ENCODE results near the gene SV2B.

Gene SV2B

GRCh38 chr15:91168457-91168856 lies 68.4 kb downstream of the SV2B start:
- TF ChIP-seq CTCF (IDR thresholded peaks at IDR 0.05; ENCODE audit: low read depth, low read length, missing control alignments): no peak
- DNase-seq (ENCODE audit: low read depth): no peak
- in situ Hi-C loops (cut with HindIII; ENCODE audit: low sequenced_read_pairs): no loop called here
- H3K4me3 ChIP-seq (ENCODE audit: low read depth, low read length): no peak overlapping the region

- H3K4me3 ChIP-seq (ENCODE audit: low read depth, low read length): no peak overlapping the region
- DNase-seq (ENCODE audit: low read depth): no peak
- in situ Hi-C loops (cut with HindIII; ENCODE audit: low sequenced_read_pairs): no loop called here
- TF ChIP-seq CTCF (IDR thresholded peaks at IDR 0.05; ENCODE audit: low read depth, low read length, missing control alignments): no peak
Observed at GRCh38 chr15:91171334-91171733, 71.3 kb downstream of the SV2B start.

- in situ Hi-C loops (cut with HindIII; ENCODE audit: low sequenced_read_pairs): no loop called here
- no peak overlapping the region for H3K4me3 ChIP-seq (ENCODE audit: low read depth, low read length)
- no peak for TF ChIP-seq CTCF (IDR thresholded peaks at IDR 0.05; ENCODE audit: low read depth, low read length, missing control alignments)
- no peak for DNase-seq (ENCODE audit: low read depth)
Observed at GRCh38 chr15:91182101-91182500, 82.0 kb downstream of the SV2B start.

GRCh38 chr15:91183596-91183995 lies 83.5 kb downstream of the SV2B start:
- TF ChIP-seq CTCF (IDR thresholded peaks at IDR 0.05; ENCODE audit: low read depth, low read length, missing control alignments): no peak
- in situ Hi-C loops (cut with HindIII; ENCODE audit: low sequenced_read_pairs): no loop called here
- DNase-seq (ENCODE audit: low read depth): no peak
- no peak overlapping the region for H3K4me3 ChIP-seq (ENCODE audit: low read depth, low read length)

- TF ChIP-seq CTCF (IDR thresholded peaks at IDR 0.05; ENCODE audit: low read depth, low read length, missing control alignments): no peak
- in situ Hi-C loops (cut with HindIII; ENCODE audit: low sequenced_read_pairs): no loop called here
- DNase-seq (ENCODE audit: low read depth): no peak
- no peak overlapping the region for H3K4me3 ChIP-seq (ENCODE audit: low read depth, low read length)
Observed at GRCh38 chr15:91184441-91184840, 84.4 kb downstream of the SV2B start.

GRCh38 chr15:91186904-91187656 lies 87.0 kb downstream of the SV2B start:
- in situ Hi-C loops (cut with HindIII; ENCODE audit: low sequenced_read_pairs): no loop called here
- no peak overlapping the region for H3K4me3 ChIP-seq (ENCODE audit: low read depth, low read length)
- peak; percentile 20 for DNase-seq (ENCODE audit: low read depth)
- TF ChIP-seq CTCF (IDR thresholded peaks at IDR 0.05; ENCODE audit: low read depth, low read length, missing control alignments): no peak
